GM19043 (cell line): ENCODE results near the gene FSIP1.

Experiments used
- ATAC-seq: cut with Tn5 transposase; IDR thresholded peaks from one replicate; pipeline ENCODE4 v1.9.1; 2021; ENCODE audit warnings: low read depth; ENCODE audit not compliant: unreplicated experiment

Gene FSIP1

DNA sequence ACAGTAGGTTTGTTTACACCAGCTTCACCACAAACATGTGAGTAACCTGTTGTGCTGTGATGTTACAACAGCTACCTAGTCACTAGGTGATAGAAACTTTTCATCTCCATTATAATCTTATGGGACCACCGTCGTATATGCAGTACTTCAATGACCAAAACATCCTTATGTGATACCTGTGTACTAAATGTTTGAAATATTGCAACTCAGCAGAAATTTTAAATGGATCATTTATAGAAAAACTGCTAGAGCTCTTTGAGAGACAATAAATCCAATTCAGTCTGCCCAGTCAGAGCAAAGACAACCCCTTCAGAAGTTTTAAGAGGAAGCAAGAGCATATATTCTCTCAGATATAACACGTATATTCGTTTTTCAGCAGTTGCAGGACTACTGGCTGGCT lies 128.3 kb downstream of the FSIP1 start:
- no peak for ATAC-seq

DNA sequence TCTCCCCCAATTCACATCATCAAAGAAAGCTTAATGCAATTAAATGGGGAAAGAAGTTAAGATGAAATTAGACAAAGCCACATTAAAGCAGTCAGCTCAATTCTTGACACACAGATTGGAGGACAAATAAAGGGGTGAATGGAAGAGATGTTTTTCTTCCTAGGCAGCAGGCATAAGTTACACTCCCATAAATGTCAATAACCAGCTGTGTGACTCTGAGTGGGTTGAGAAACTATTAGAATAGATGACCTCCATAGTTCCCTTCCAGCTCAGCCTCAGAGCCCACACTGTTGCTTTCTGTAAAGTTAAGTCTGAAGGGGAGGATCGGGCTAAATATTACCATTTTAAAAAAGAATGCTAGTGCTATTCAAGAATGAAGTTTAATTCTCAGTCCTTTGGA lies 130.8 kb downstream of the FSIP1 start:
- ATAC-seq, result no peak

DNA sequence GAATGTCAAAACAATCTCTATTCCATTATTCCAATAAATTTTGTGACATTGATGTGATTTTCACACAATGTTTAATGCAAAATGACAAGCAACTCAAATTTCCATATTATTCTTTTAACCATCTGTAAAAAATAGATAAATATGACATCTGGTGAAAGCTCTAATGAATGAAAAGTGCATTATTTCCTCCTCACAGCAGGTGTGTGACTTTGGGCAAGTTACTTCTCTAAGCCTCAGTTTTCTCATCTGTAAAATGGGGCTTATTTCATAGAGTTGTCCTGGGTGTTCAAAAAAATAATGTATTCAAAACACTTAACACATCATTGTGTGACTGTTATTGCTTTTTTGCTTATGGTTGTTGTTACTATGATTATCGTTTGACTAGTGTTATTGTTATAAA lies 131.3 kb downstream of the FSIP1 start:
- no peak for ATAC-seq

DNA sequence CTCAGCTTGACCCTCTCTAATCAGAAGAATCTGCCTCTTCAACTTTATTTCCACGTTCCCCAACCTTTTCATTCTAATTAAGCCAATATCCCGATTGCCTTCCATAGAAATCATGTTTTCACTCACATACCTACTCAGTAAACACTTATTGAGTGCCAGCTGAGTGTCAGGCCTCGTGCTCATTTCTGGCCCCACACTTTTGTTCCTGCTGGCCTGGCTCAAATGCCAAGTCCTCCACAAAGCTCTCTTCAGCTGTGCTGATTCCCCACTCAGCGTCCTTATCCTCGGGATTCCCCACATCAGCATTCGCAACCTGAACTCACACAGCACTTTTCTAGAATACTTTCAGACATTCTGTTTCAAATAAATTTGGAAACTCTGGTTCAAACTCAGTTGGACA lies 132.9 kb downstream of the FSIP1 start:
- no peak for ATAC-seq

DNA sequence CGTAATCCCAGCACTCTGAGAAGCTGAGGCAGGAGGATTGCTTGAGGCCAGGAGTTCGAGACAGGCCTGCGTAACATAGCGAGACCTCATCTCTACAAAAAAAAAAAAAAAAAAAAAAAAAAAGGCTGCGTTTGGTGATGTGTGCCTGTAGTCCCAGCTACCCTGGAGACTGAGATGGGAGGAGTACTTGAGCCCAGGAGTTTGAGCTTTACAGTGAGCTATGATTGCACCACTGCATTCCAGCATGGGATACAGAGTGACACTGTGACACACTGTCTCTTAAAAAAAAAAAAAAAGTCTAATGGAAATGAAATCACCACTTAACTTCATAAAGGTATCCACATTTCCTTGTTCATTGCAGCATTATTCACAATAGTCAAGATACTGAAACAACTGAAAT lies 136.2 kb downstream of the FSIP1 start:
- no peak for ATAC-seq

DNA sequence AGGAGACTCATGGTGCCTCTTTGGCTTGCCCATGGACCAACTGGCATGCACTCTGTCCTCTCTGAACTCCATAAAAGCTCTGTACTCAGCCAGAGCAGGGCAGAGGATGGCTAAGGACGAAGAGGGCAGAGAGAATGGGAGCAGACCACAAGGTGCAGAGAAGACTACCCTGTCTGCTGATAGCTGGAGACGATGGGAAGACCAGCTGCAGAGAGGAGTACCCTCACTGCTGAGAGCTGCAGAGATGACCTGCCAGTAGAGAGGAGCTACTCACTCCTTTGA lies 136.7 kb downstream of the FSIP1 start:
- no peak for ATAC-seq

DNA sequence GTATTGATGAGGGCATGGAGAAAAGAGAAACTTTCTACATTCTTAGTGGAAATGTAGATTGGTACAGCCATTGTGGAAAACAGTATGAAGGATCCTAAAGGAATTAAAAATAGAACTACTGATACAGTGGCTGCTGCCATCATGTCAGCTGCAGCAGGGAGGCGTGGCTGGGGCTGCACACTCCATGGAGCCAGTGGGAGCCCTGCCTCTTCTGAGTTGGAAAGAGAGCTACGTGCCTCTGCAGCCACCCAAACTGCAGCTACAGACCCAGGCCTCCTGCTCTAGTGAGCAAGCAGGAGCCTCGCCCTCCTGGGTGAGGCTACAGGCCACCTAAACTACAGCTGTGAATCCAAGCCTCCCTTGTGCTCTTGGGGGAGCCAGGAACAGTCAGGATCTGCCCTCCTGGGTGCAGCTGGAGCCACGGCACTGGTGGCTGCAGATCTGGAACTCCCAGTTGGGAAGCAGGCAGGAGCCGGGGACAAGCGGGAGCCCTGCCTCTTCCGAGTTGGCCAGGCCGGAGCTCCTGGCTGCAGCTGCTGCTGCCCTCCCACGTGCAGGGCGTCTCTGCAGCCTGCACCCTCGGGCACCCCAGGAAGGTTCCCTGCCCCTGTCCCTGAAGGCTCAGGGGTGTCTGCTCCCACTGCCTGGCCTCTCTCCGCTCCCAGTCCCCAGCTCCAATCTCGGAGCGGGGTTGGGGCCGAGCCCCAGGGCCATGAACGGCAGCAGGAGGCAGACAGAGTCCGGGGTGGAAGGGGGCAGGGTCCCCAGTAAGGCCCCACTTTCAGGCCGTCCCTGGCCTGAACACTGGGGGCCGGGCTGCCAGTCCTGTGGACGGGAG lies 137.3 kb downstream of the FSIP1 start:
- ATAC-seq, result no peak

DNA sequence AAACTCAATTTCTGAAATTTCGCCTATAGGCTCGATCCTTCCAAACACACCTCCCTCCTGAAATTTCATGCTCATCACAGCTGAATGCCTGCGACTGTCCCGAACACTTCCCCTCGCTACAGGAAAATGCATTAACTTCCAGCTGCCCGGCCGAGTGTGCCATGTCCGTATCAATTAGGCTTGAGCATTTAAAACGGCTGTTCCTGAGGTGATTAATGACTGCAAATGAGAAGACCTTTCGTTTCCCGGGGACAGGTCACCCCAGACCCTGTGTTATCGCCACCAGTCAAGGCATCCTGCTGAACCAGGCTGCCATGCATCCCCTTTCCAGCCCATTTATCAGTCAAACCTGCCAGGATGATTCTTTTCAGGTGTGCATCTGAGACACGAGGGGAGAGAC lies 138.5 kb downstream of the FSIP1 start:
- ATAC-seq, result no peak

DNA sequence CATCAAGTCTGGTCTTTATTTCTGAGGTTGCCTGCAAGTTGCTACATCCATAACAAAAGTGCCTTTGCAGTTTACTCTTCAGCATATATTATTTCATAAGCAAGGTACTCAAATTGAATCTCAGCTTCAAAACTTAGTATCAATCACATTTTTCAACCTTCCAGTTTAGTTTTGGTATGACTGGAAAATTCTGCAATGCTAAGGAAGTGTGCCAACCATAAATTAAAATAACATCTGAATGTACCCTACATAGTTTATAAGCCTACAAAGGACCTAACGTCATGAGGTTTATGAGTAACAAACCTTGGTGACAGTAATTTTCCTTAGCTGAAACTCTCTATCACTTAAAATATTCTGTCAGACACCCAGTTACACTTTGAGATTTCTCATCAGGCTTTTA lies 138.9 kb downstream of the FSIP1 start:
- no peak for ATAC-seq

DNA sequence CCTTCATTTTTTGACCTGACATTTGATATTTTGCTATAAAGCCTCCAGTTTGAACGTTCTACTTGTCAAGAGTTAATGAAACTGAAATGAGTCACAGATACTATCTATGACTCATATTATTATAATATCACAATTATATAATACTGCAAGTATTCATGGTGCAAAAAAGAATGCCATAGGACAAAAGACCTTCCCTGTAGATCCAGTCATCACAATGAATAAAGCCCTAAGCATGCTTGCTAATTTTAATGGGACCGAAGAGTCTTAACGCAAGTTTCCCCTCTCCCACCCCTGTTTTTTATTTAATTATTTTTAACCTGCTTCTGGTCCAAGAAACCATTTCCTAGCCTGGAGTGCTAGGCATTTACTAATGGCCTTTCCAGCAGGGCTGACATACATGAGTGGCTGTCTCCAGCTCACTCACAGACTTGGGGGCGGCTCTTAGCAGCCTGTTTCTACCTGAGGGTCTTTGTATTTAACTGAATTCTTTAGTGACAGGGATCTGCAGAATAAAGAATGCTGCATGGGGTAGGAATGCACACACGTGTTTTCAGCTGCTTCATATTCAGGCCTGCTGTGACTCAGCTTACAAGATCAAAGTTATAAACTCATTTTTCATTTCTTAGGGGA lies 140.5 kb downstream of the FSIP1 start:
- ATAC-seq, result no peak

DNA sequence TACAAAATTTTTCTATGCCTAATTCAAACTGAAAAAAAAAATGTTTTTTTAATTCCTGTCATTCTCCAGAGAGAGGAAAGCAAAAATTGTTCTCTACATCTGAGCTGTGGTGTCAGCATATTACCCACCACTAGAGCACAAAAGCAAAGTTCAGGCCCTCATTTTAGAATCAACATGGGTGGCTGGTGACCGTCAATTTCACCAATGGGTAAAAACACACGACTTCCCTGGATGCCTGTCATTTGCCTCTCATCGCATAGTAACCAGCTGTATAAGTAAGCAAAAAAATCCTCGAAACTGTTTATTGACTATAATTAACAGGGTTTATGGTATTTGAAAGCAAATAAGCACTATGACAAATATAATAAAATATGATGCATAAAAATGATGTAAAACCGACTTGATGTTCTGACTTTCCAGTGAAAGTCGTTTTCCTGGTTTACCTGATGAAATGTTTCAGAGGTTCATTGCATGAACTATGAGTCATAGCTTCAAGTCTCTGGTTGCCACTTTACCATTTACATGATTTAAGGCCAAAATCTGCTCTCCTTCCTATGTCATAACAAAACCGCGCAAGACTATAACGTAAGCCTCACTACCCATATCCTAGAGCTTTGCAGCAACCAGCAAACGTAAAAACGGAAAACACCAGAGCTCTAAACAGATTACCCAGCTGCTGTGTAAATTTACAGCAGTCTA lies 141.3 kb downstream of the FSIP1 start:
- ATAC-seq, result no peak

DNA sequence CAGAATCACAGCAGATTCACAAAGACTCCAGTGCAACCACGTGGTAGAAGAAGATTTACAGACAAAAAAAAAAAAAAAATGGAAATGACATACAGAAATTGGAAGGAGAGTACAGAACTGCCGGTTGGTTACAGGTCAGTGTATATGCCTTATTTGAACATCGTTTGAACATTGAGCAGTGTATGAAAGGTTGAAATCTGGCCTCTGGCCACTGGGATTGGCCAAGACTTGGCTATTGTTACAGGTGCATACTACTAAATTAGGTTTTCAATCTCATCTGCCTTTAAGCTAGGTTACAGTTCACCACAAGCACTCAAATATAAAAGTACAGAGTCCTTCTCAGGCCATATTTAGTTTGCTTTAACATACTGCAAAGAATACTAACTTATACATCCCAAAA lies 142.0 kb downstream of the FSIP1 start:
- ATAC-seq, result no peak

DNA sequence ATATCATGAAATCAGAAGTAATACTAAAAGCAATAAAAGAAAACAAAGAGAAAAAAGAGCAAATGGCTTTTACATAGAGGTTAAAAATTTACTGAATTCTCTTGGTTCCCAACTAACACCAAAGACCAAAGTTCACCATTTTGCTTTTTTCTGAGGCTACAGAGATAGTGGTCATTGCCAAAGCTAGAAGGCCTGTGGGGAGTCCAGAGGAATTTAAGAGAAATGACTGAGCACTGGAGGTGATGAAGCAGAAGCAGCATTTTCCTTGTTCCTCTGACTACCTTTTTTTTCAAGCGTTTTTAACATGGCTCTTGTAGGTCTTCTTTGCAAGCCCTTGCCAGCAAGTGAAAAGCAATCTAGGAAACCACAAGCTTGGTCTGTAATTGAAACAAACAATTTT lies 143.6 kb downstream of the FSIP1 start:
- no peak for ATAC-seq

DNA sequence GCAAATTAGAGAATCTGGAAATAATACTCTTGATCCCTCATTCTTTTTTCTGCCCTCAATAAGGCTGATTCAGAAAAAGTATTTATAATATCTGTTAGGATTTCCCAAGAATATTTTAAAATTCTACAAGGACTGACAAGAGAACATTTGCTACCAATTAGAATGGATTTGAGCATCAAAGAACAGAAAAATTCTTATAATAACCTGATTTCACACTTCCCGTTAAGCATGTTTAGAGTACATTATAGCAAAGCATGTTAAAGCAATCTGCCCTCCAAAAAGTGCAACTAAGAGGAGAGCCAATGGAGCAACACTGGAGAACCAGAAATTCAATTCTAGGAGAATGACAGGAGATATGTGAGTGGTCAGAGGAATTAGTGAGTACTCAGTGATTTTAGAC lies 144.6 kb downstream of the FSIP1 start:
- ATAC-seq, result no peak

DNA sequence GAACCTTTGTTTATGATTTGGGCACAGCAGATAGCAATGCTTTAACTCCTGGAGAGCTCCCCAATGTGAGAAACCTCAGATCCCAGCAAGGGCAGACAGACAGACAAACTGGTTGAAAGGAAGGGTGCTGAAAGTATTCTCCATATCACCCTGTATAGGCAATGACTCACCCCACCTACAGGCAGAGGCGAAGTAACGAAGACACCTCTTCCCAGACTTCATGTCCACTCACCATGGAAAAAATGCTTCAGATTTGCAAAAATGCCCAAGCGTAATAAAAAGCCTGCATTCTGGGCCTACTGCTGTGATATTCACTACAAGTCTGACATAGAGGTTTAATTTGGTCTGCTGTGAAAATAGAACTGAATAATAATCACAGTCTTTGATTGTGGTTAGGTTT lies 151.3 kb downstream of the FSIP1 start:
- ATAC-seq, result no peak

DNA sequence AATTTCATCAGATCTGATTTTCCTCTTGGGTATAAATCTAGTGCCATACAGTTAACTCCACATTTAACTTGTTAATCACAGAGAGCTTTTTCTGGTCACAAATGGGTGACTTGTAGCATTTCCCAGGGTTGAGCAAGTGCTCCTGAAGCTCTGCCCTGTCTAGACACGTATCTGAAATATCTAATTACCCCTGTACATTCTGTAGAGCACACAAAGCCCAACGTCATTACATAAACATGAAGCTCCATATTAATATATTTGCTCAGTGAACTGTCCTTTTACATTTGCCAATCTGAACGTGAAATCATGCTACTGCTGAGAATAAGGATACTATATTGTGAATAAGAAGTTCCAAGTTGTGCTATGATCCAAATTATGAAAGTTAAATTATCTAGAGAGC lies 152.7 kb downstream of the FSIP1 start:
- no peak for ATAC-seq

DNA sequence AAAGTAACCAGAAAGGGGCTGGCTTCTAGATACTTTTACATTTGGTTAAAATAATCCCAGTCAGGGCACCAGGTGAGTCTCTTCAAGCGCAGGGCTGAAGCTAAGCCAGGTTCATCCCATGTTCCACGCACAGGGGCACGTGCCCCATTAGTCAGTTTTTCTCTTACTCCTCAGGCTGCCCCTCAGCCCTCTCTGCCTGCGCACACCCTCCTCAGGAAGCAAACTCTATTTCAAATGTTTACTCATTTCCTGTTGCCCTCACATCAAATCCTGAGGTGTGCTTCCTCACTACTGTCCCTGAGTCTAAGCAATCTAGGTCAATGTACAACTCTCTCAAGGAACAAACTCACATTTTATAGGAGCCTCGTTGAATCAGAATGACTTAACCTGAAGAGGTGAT lies 153.3 kb downstream of the FSIP1 start:
- no peak for ATAC-seq

DNA sequence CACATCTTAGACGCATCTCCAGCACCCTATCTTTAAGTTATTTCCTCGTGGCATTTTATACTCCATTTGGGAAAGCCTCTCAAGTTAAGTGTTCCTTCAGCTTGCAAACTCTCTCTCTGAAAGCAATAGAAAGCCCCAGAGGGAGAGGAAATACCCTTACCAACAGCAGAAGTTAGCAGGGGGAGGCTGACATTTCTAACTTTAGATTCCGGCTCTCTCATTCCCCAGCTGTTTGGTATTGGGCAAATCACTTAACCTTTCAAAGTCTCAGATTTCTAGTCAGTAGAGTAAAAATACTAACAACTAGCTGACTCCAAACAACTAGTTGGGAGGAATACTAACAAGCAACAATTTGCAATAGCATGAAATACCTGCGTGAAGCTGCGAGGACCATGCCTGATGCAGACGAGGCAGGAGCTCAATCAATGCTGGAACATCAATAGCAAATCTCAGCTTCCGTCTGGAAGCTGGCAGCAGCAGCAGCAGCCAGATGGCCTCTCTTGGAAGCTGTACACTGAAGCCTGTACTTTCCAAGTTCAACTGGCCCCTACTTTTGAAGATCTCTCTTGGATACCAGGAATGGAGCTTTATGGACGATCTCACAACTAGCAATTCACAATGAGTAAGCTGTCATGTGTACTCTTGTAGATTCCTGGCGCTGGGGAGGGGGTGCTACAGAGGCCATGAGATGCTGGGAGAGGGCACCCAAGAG lies 153.9 kb downstream of the FSIP1 start:
- no peak for ATAC-seq

DNA sequence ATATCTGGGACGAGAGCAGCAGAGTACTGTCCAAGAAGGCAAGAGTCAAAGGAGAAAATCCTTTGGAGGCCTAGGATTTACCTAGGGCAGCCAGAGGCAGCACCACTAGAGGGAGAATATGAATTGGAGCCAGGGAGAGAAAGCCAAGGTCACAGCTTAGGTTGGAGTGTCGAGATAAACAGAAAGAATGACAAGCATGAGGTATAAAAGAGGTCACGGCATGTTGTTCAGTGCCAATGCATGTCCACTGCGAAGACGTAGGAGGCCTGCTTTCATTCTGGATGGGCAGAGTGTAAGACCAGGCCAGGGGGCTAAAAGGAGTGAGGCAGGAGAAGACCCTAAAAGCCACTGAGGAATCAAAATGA lies 154.5 kb downstream of the FSIP1 start:
- ATAC-seq, result no peak

DNA sequence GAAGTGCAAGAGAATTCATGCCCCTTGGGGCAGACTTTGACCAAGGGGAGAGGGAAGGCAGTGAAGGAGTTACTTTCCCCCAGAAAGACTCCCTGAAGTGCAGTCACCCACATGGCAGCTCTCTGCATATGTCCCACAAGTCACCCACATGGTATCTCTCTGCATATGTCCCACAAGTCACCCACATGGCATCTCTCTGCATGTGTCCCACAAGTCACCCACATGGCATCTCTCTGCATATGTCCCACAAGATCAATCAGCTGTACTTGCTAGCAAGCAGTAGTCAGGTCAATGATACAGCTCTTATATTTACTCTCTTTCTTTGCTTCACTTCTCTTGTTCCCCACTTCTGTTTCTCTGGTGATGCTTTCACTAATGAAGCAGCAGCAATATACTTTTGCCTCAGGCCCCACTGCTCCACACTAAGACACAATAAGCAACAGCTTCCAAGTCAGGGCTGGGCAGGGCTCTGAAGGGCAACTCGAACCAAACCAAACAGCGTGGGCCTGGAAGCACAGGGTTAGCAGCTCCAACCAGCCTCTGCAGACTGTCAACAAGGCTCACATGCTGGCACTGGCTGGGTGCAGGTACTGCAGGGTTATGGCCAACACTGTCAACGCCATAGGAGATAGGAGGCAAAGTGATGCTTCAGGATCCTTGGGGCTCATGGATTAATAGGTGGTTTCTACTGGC lies 155.0 kb downstream of the FSIP1 start:
- no peak for ATAC-seq

DNA sequence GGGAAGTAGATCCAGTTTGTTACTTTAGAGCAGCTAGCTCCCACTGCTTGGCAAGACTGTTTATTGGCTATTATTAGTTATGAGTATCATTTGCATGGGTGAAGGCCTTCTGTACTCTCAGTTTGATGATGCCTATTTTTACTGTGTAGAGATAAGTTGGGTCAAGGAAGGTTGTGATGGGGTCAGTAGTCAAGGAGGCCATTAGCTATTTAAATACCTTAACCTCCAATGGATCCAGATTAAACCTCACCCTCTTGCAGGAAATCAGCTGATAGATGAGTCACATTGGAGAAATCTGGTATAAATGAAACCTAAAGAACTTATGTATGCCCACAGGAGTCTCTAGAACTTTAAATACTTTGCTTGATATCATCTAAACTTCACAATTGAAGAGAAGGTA lies 156.8 kb downstream of the FSIP1 start:
- no peak for ATAC-seq
